ENCODE measurements around the gene ACR. TPM values are rescaled to one million over a fixed set of nuclear protein-coding genes. Genes with fewer than 3 reads are reported as not detected.

ACR gene
- total and polyA plus RNA-seq, 9 donors: 0.09 to 0.46 (median 0.19) TPM

DNA sequence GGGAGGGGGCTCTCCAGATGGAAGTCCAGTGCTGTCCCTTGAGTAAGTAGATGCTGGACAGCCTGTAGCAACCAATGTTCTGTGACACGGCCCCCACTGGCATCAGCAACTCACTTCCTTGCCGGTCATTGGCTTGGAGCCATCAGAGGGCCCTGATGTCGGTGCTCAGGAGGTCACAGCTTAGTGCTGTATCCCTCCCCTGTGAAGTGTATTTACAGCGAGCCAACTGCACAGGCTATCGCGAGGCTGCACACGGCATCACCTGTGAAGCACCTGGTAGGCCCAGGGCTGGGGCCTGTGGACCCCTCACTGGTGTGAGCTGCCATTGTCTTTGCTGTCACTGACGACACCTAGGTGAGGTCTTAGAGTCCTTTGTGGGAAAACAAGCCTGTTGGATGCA, 13.4 kb upstream of the ACR start:
- 77% methylated on average over 8 of the region's 8 CpGs for WGBS (ENCODE audit: insufficient coverage)
- Histone ChIP-seq H3K36me3 (ENCODE audit: control insufficient read depth, insufficient read depth, low read length) (peaks cover 4% of the 10 kb centered on the region), H3K9me3 (replicated peaks; ENCODE audit: control insufficient read depth, low read depth, low read length) (no peaks in the 10 kb centered on the region), H3K4me3 (ENCODE audit: low read length) (no peak overlapping the region), H3K4me1 (ENCODE audit: control insufficient read depth, insufficient read depth, low read length) (no peaks in the 10 kb centered on the region), H3K27me3 (ENCODE audit: control insufficient read depth, insufficient read depth, low read length) (peaks cover 20% of the 10 kb centered on the region), H3K27ac (ENCODE audit: low read length) (no peak overlapping the region)
- DNase-seq: no peak

- Histone ChIP-seq H3K4me1 (ENCODE audit: control insufficient read depth, insufficient read depth, low read length) (peaks cover 7% of the 10 kb centered on the region), H3K36me3 (ENCODE audit: control insufficient read depth, insufficient read depth, low read length) (peaks cover 4% of the 10 kb centered on the region), H3K27ac (ENCODE audit: low read length) (no peak overlapping the region), H3K27me3 (ENCODE audit: control insufficient read depth, insufficient read depth, low read length) (peaks cover 25% of the 10 kb centered on the region), H3K4me3 (ENCODE audit: low read length) (no peak overlapping the region), H3K9me3 (replicated peaks; ENCODE audit: control insufficient read depth, low read depth, low read length) (no peaks in the 10 kb centered on the region)
- 78% methylated on average over 6 of the region's 7 CpGs for WGBS (ENCODE audit: insufficient coverage)
- DNase-seq: no peak
Observed at GRCh38 chr22:50725597-50725996, 12.4 kb upstream of the ACR start.

DNA sequence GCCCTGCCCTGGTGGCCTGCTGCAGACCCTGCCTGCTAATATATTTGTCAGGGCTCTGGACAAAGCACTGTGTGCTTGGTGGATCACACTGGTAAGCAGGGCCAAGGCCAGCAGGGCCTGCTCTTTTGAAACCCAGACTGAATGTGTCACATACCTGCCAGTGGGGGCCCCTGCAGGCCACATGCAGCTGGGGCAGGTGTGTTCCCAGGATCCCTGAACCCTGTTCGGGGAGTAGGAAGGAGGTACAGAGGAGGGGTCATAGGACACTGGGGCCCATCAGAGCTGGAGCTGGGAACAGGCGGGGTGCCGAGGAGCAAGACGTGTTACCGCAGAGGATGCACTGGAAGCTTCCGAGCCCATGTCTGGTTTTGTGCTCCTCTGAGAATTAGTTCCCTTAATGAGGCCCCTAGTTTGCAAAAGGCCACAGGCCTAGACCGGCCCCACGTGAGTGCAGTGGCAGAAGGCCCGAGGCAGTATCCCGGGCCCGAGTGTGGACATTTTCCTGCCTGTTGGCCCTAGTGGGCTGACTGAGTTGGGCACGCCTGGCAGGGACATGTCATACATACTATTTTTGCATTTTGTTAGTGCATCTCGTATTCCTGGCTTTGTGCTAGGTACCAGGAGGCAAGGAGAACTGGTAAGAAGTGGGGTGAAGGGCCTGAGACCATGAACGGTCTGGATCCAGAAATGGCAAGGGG, 11.2 kb upstream of the ACR start:
- no peak overlapping the region for H3K27ac ChIP-seq (ENCODE audit: low read length)
- WGBS (ENCODE audit: insufficient coverage): 81% methylated on average over 14 of the region's 14 CpGs
- no peak for DNase-seq
- no peaks in the 10 kb centered on the region for H3K9me3 ChIP-seq (replicated peaks; ENCODE audit: control insufficient read depth, low read depth, low read length)
- H3K4me1 ChIP-seq (ENCODE audit: control insufficient read depth, insufficient read depth, low read length): peaks cover 12% of the 10 kb centered on the region
- peaks cover 21% of the 10 kb centered on the region for H3K27me3 ChIP-seq (ENCODE audit: control insufficient read depth, insufficient read depth, low read length)
- no peak overlapping the region for H3K4me3 ChIP-seq (ENCODE audit: low read length)
- peaks cover 4% of the 10 kb centered on the region for H3K36me3 ChIP-seq (ENCODE audit: control insufficient read depth, insufficient read depth, low read length)

DNA sequence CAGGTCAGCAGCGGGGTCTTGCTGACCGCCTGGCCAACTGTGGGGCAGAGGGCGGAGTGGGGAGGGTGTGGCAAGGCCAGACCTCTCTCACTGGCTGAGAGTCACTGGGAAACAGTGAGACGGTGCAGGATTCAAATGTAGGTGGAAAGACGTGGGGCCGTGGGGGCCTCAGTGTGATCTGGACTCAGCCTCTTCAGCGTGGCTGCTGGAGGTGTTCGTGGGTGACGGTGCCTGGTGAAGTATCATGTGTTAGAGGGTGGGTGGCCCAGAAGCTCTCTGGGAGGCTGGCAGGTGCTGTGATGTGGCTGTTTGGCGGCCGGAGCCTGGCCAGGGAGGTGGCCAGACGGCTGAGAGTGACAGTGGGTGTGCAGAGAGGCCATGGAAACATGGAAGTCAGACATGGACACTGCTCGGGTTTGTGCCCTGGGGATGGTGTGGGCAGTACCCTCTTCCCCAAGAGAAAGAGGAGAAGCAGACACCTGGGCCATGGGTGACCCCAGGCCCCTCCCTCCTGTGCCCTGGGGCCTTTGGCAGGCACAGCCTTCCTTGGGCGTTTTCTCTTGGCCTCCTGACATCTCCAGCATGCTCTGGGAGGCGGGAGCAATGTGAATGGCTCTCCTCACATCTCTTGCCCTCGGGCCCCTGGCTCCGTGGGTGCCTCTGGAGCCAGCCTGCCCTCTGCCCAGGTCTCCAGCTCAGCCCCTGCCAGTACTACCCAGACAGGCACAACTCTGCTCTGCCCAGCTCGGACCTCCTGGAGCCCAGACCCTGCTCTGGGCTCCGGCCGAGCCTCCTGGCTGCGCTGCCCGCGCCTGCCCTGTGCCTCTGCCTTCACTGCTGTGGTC, 10.1 kb upstream of the ACR start:
- Histone ChIP-seq H3K36me3 (ENCODE audit: control insufficient read depth, insufficient read depth, low read length) (peaks cover 4% of the 10 kb centered on the region), H3K4me1 (ENCODE audit: control insufficient read depth, insufficient read depth, low read length) (peaks cover 15% of the 10 kb centered on the region), H3K4me3 (ENCODE audit: low read length) (no peak overlapping the region), H3K27ac (ENCODE audit: low read length) (no peak overlapping the region), H3K9me3 (replicated peaks; ENCODE audit: control insufficient read depth, low read depth, low read length) (no peaks in the 10 kb centered on the region), H3K27me3 (ENCODE audit: control insufficient read depth, insufficient read depth, low read length) (peaks cover 27% of the 10 kb centered on the region)
- no peak for DNase-seq
- WGBS (ENCODE audit: insufficient coverage): 83% methylated on average over 21 of the region's 23 CpGs

- Histone ChIP-seq H3K27ac (ENCODE audit: low read length) (no peak overlapping the region), H3K4me3 (ENCODE audit: low read length) (no peak overlapping the region), H3K4me1 (ENCODE audit: control insufficient read depth, insufficient read depth, low read length) (peaks cover 18% of the 10 kb centered on the region), H3K27me3 (ENCODE audit: control insufficient read depth, insufficient read depth, low read length) (peaks cover 31% of the 10 kb centered on the region), H3K36me3 (ENCODE audit: control insufficient read depth, insufficient read depth, low read length) (peaks cover 4% of the 10 kb centered on the region), H3K9me3 (replicated peaks; ENCODE audit: control insufficient read depth, low read depth, low read length) (no peaks in the 10 kb centered on the region)
- DNase-seq: no peak
- 75% methylated on average over 1 of the region's 2 CpGs for WGBS (ENCODE audit: insufficient coverage)
Observed at GRCh38 chr22:50728523-50728931, 9.5 kb upstream of the ACR start.

- no peak overlapping the region for H3K27ac ChIP-seq (ENCODE audit: low read length)
- H3K4me1 ChIP-seq (ENCODE audit: control insufficient read depth, insufficient read depth, low read length): peaks cover 18% of the 10 kb centered on the region
- DNase-seq: no peak
- H3K9me3 ChIP-seq (replicated peaks; ENCODE audit: control insufficient read depth, low read depth, low read length): no peaks in the 10 kb centered on the region
- no peak overlapping the region for H3K4me3 ChIP-seq (ENCODE audit: low read length)
- peaks cover 4% of the 10 kb centered on the region for H3K36me3 ChIP-seq (ENCODE audit: control insufficient read depth, insufficient read depth, low read length)
- peaks cover 40% of the 10 kb centered on the region for H3K27me3 ChIP-seq (ENCODE audit: control insufficient read depth, insufficient read depth, low read length)
- 78% methylated on average over 19 of the region's 21 CpGs for WGBS (ENCODE audit: insufficient coverage)
Observed at GRCh38 chr22:50729391-50730012, 8.5 kb upstream of the ACR start.

GRCh38 chr22:50730013-50730891, 7.8 kb upstream of the ACR start:
- WGBS (ENCODE audit: insufficient coverage): 36% methylated on average over 47 of the region's 54 CpGs
- no peak for DNase-seq
- peaks cover 3% of the 10 kb centered on the region for H3K36me3 ChIP-seq (ENCODE audit: control insufficient read depth, insufficient read depth, low read length)
- H3K27me3 ChIP-seq (ENCODE audit: control insufficient read depth, insufficient read depth, low read length): peaks cover 43% of the 10 kb centered on the region
- no peak overlapping the region for H3K27ac ChIP-seq (ENCODE audit: low read length)
- H3K4me3 ChIP-seq (ENCODE audit: low read length): no peak overlapping the region
- H3K4me1 ChIP-seq (ENCODE audit: control insufficient read depth, insufficient read depth, low read length): peaks cover 18% of the 10 kb centered on the region
- H3K9me3 ChIP-seq (replicated peaks; ENCODE audit: control insufficient read depth, low read depth, low read length): no peaks in the 10 kb centered on the region

GRCh38 chr22:50730941-50731661, 6.9 kb upstream of the ACR start:
- Histone ChIP-seq H3K9me3 (replicated peaks; ENCODE audit: control insufficient read depth, low read depth, low read length) (no peaks in the 10 kb centered on the region), H3K27ac (ENCODE audit: low read length) (no peak overlapping the region), H3K27me3 (ENCODE audit: control insufficient read depth, insufficient read depth, low read length) (peaks cover 46% of the 10 kb centered on the region), H3K4me3 (ENCODE audit: low read length) (no peak overlapping the region), H3K36me3 (ENCODE audit: control insufficient read depth, insufficient read depth, low read length) (peaks cover 2% of the 10 kb centered on the region), H3K4me1 (ENCODE audit: control insufficient read depth, insufficient read depth, low read length) (peaks cover 18% of the 10 kb centered on the region)
- no peak for DNase-seq
- WGBS (ENCODE audit: insufficient coverage): 22% methylated on average over 43 of the region's 76 CpGs

GRCh38 chr22:50731811-50732624, 6.0 kb upstream of the ACR start:
- H3K9me3 ChIP-seq (replicated peaks; ENCODE audit: control insufficient read depth, low read depth, low read length): no peaks in the 10 kb centered on the region
- H3K27ac ChIP-seq (ENCODE audit: low read length): no peak overlapping the region
- DNase-seq: no peak
- peaks cover 18% of the 10 kb centered on the region for H3K4me1 ChIP-seq (ENCODE audit: control insufficient read depth, insufficient read depth, low read length)
- H3K4me3 ChIP-seq (ENCODE audit: low read length): no peak overlapping the region
- peaks cover 46% of the 10 kb centered on the region for H3K27me3 ChIP-seq (ENCODE audit: control insufficient read depth, insufficient read depth, low read length)
- 34% methylated on average over 32 of the region's 32 CpGs for WGBS (ENCODE audit: insufficient coverage)
- peaks cover 2% of the 10 kb centered on the region for H3K36me3 ChIP-seq (ENCODE audit: control insufficient read depth, insufficient read depth, low read length)

Data from muscle of leg (tissue), 11 donors.